GM12892 (cell line): Measurements from ENCODE around the gene PACSIN1.

Experiments
- DNase-seq: peaks from one replicate; pipeline ENCODE4 v3.0.0; 2011; ENCODE audit not compliant: insufficient read length
- FAIRE-seq: peaks from 2 replicates; lab custom pipeline; 2011; peaks lifted over from hg19 to GRCh38; lab: Jason Lieb, UNC
- POLR2A ChIP-seq: IDR thresholded peaks from 2 replicates; pipeline ENCODE4 v1.6.1; 2011; ENCODE audit warnings: low read depth, low read length, control low read depth
- POLR2AphosphoS5 ChIP-seq: IDR thresholded peaks from 2 replicates; pipeline ENCODE4 v1.6.1; 2011; ENCODE audit warnings: low read depth, low read length, control low read depth
- TAF1 ChIP-seq: IDR thresholded peaks from 2 replicates; pipeline ENCODE4 v1.6.1; 2011; ENCODE audit warnings: low read depth, mild to moderate bottlenecking, control low read depth, low read length, borderline replicate concordance

Gene PACSIN1

DNA sequence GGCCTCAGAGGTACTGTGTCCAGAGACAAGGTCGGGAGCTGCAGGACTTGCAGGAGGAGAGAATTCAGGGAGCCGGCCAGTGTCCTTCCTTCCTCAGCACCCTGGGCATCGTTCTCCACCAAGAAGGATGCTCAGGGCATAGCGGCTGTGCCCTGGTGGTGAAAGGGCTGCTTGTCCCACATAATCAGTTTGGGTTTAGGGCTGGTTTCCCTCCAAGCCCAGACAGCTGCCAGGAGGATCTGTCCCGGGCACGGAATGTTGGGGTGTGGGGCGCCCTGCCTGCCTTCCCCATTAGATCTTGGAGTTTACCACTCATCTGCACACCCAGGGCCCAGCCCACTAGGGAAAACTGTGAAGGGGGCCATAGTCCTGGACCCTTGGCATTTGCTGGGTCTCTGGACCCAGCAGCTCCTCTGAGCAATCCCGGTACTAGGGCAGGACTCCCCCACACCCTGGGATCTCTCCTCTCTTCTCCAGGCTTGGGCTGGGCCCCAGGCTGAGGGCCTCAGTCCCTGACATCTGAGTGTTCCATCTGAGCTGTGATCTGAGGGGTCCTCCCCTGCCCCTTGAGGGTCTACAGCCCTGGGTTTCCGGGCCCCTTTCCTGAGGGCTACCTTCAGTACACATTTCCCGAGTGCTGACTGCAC, 108.9 kb downstream of the PACSIN1 start:
- no peak for FAIRE-seq

DNA sequence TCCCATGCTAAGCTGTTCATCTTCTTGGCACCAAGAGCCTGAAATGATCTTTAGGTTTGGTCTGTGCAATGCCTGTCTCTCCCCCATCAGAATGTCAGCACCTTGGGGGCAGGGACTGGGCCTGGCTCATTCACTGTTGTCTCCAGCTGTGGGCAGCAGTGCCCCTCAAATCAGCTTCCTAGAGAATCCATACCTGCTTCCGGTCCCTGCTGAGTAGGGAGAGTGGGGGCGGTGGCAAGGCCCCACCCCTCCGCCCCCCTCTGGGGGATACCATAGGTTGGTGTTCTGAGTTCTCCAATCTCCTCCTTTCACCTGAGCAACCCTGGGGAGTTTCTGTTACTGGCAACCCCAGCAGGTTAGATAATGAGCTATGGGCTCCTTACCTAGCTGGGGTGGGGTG, 109.5 kb downstream of the PACSIN1 start:
- DNase-seq (no peak), FAIRE-seq (no peak)
- no peak for TF ChIP-seq POLR2AphosphoS5
- TF ChIP-seq TAF1, result no peak
- TF ChIP-seq POLR2A, result no peak

More for the DNA sequence above, 108.9 kb downstream of the PACSIN1 start:
- no peak; the same call in 1 of the 2 replicates for TF ChIP-seq POLR2AphosphoS5
- TF ChIP-seq TAF1, result no peak
- no peak for TF ChIP-seq POLR2A
- DNase-seq, result no peak

- no peak for FAIRE-seq
- DNase-seq, result no peak
- TF ChIP-seq POLR2AphosphoS5 (no peak), POLR2A (no peak), TAF1 (no peak)
Measured at GRCh38 chr6:34576286-34576955, 110.5 kb downstream of the PACSIN1 start.

DNA sequence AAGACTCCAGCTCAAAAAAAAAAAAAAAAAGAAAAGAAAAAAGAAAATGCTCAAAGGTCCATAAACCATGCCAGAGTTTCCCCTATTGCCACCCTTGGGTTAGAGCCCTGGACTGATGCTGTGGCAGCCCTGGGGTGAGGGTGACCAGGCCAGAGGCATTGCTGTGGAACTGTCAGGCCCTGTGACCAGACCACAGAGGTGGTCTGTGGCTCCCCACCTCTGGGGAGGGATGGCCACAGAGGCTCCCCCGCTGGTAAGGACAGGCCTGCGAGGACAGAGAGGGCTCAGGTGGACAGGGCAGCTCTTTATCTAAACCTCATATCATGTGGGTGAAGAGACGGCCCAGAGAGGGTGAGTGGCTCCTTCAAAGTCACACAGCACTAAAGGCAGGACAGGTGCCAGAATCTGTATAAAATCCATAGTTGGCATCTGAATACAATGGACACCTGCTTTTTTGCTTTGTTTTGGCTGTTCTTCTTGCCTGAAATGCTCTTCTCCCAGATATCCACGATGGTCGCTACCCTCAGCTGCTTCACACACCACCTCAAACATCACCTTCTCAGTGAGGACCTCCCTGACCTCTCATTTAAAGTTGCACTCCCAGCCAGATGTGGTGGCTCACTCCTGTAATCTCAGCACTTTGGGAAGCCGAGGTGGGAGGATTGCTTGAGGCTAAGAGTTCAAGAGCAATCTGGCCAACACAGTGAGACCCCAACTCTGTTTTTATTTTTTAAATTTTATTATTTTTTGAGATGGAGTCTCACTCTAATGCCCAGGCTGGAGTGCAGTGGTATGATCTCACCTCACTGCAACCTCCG, 112.8 kb downstream of the PACSIN1 start:
- FAIRE-seq, result no peak
- TF ChIP-seq POLR2A (no peak), POLR2AphosphoS5 (no peak), TAF1 (no peak)
- DNase-seq, result no peak

GRCh38 chr6:34580707-34581560, 115.1 kb downstream of the PACSIN1 start:
- DNase-seq (no peak), FAIRE-seq (no peak)
- TF ChIP-seq POLR2AphosphoS5 (peak; percentile 31; the same call in 1 of the 2 replicates), POLR2A (no peak), TAF1 (no peak)

DNA sequence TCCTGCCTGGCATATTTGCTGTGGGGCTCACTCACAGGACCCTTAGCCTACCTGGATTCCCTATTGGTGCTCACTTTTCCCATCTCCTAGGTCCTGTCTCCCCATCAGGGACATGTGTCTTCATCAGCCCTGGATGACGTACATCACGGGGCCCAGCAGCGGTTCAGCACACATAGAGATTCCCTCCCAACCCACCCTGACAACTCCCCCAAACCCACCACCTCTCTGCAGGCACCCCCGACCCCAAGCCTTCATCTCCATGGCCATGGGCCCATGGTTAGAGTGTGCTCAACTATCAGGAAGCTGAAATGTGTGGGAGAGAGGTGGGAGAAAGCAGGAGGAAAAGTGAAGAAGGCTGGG, 115.7 kb downstream of the PACSIN1 start:
- TF ChIP-seq POLR2A, result no peak
- no peak for TF ChIP-seq TAF1
- no peak for TF ChIP-seq POLR2AphosphoS5
- FAIRE-seq (no peak), DNase-seq (no peak)

DNA sequence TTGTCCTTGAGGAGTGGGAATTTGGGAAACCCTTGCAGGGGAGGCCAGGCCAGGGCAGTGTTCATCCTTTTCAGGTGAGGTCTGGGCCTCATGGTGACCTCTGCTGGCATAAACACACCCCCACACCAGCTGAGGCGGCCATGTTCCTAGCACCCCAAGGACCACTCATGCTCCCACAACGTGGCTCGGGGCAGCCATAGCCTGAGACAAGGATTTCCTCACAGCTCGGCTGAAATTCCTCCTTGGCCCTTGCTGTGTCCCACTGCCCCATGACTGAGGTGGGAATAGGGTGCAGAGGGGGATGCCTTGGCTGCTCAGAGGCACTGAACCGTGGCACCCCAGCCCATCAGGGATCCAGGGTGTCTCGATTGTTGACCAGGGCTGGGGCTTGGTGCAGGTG, 117.6 kb downstream of the PACSIN1 start:
- FAIRE-seq (no peak), DNase-seq (no peak)
- TF ChIP-seq POLR2AphosphoS5 (no peak), TAF1 (no peak), POLR2A (no peak)

- DNase-seq (no peak), FAIRE-seq (no peak)
- no peak for TF ChIP-seq TAF1
- no peak for TF ChIP-seq POLR2A
- TF ChIP-seq POLR2AphosphoS5, result no peak
Measured at GRCh38 chr6:34583861-34584604, 118.2 kb downstream of the PACSIN1 start.

DNA sequence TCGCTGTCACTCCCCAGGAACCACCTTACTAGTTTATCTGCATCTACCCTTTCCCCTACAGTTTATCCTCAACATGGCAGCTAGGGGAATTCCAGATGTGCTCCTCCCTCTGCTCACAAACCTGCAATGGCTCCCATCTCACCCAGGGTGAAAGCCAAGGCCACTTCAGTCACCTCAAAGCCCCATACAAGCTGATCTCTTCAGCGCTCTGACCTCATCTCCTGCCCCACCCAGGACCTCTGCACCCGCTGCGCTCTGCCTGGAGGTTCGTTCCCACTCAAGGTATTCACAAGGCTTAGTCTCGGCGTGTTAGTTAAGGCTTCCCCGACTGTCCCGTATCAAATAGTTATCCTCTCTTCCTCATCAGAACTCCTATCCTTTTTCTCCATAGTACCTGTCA, 118.8 kb downstream of the PACSIN1 start:
- TF ChIP-seq POLR2A (no peak), POLR2AphosphoS5 (no peak), TAF1 (no peak)
- DNase-seq (no peak), FAIRE-seq (no peak)
